Tibial artery (tissue), 4 donors: Measurements from ENCODE around the gene SCN1B.

Experiments
- DNase-seq, 2 donors: peaks; one replicate each; pipeline ENCODE4 v3.0.0-alpha.2; 2019
- H3K27ac ChIP-seq, 2 donors: fragments of 200-600 bp; sonication (generic) in 1 of 2; 1 replicate in 1 of 2; 2 replicates in 1 of 2; pipeline ENCODE4 v1.5.1; 2018 to 2019; ENCODE audit warnings: mild to moderate bottlenecking in 1 of 2
- H3K27me3 ChIP-seq, 2 donors: fragments of 200-600 bp; sonication (generic) in 1 of 2; one replicate each; pipeline versions ENCODE4 v1.5.1 to v1.6.0; 2016 to 2019
- H3K36me3 ChIP-seq, 3 donors: fragments of 200-600 bp; sonication (generic) in 2 of 3; one replicate each; pipeline ENCODE4 v1.5.1; 2016 to 2019; ENCODE audit warnings: mild to moderate bottlenecking in 2 of 3
- H3K4me1 ChIP-seq, 4 donors: fragments of 200-600 bp; sonication (generic) in 2 of 4; 1 replicate in 3 of 4; 2 replicates in 1 of 4; pipeline ENCODE4 v1.5.1; 2016 to 2019
- H3K4me3 ChIP-seq, 2 donors: fragments of 200-600 bp; sonication (generic) in 1 of 2; 1 replicate in 1 of 2; 2 replicates in 1 of 2; pipeline ENCODE4 v1.5.1; 2018 to 2019; ENCODE audit warnings: mild to moderate bottlenecking in 2 of 2
- H3K9me3 ChIP-seq, 3 donors: fragments of 200-600 bp; sonication (generic) in 1 of 3; one replicate each; pipeline ENCODE4 v1.5.1; 2016 to 2019
- CTCF ChIP-seq, 2 experiments: fragments of 200-600 bp in 1 of 2; fragments of 450-650 bp in 1 of 2; IDR thresholded peaks; one replicate each; pipeline ENCODE4 v1.5.1; 2017 to 2019; ENCODE audit warnings: antibody characterized with exemption in 2 of 2, mild to moderate bottlenecking in 1 of 2, moderate library complexity in 1 of 2
- intact Hi-C: fragments of 100-400 bp; cut with DNase I; formaldehyde crosslinking; loops from one replicate; pipeline ENCODE4 v1.15.0; 2023; ENCODE audit warnings: low total_unique reads

The SCN1B gene

GRCh38 chr19:35073941-35074340 is 43.7 kb downstream of the SCN1B start:
- Histone ChIP-seq H3K4me3 (no peak overlapping the region), H3K4me1 (no peaks in the 10 kb centered on the region), H3K9me3 (peaks cover 0 to 10% (median 5%) of the 10 kb centered on the region in 3 donors), H3K36me3 (no peaks in the 10 kb centered on the region), H3K27me3 (peaks cover 0 to 7% of the 10 kb centered on the region in 2 donors), H3K27ac (no peak overlapping the region)
- DNase-seq, result no peak
- TF ChIP-seq CTCF (IDR thresholded peaks at IDR 0.05), result no peak
- intact Hi-C loops, result no loop called here

GRCh38 chr19:35074426-35075201 is 44.3 kb downstream of the SCN1B start:
- Histone ChIP-seq H3K9me3 (peaks cover 0 to 10% (median 5%) of the 10 kb centered on the region in 3 donors), H3K36me3 (no peaks in the 10 kb centered on the region), H3K27ac (no peak overlapping the region), H3K27me3 (peaks cover 0 to 7% of the 10 kb centered on the region in 2 donors), H3K4me1 (no peaks in the 10 kb centered on the region), H3K4me3 (no peak overlapping the region)
- no peak for TF ChIP-seq CTCF (IDR thresholded peaks at IDR 0.05)
- intact Hi-C loops, result no loop called here
- no peak for DNase-seq

GRCh38 chr19:35075202-35076025 is 45.1 kb downstream of the SCN1B start:
- intact Hi-C loops, result no loop called here
- TF ChIP-seq CTCF (IDR thresholded peaks at IDR 0.05), result no peak
- no peak for DNase-seq
- no peaks in the 10 kb centered on the region for H3K36me3 ChIP-seq
- H3K27ac ChIP-seq, result no peak overlapping the region
- H3K4me3 ChIP-seq, result no peak overlapping the region
- H3K27me3 ChIP-seq, result peaks cover 0 to 11% of the 10 kb centered on the region in 2 donors
- H3K9me3 ChIP-seq, result peaks cover 0 to 5% (median under 1%) of the 10 kb centered on the region in 3 donors
- no peaks in the 10 kb centered on the region for H3K4me1 ChIP-seq

GRCh38 chr19:35076026-35076370 is 45.7 kb downstream of the SCN1B start:
- H3K36me3 ChIP-seq, result no peaks in the 10 kb centered on the region
- TF ChIP-seq CTCF (IDR thresholded peaks at IDR 0.05), result no peak
- H3K4me1 ChIP-seq, result no peaks in the 10 kb centered on the region
- H3K27ac ChIP-seq, result no peak overlapping the region
- intact Hi-C loops, result no loop called here
- H3K4me3 ChIP-seq, result no peak overlapping the region
- DNase-seq, result no peak
- H3K27me3 ChIP-seq, result peaks cover 0 to 16% of the 10 kb centered on the region in 2 donors
- no peaks in the 10 kb centered on the region for H3K9me3 ChIP-seq

- DNase-seq, result no peak
- intact Hi-C loops, result no loop called here
- Histone ChIP-seq H3K4me3 (no peak overlapping the region), H3K9me3 (no peaks in the 10 kb centered on the region), H3K27me3 (peaks cover 0 to 16% of the 10 kb centered on the region in 2 donors), H3K4me1 (no peaks in the 10 kb centered on the region), H3K27ac (no peak overlapping the region), H3K36me3 (no peaks in the 10 kb centered on the region)
- TF ChIP-seq CTCF (IDR thresholded peaks at IDR 0.05), result no peak
Measured at GRCh38 chr19:35076657-35077056, 46.4 kb downstream of the SCN1B start.
